Glutamatergic neuron (in vitro differentiated cells): ENCODE results near the gene MRPL28. TPM values are rescaled to one million over a fixed set of nuclear protein-coding genes. Genes with fewer than 3 reads are reported as not detected.
"Not testable (repeated sequence)": the region's sequence is repeated elsewhere in the genome, so short reads cannot be mapped to it uniquely, and the experiment has no call there.

Source experiments
- DNase-seq: peaks from one replicate; pipeline ENCODE4 v3.0.0; 2022
- H3K27ac Mint-ChIP-seq: one replicate; pipeline ENCODE4 v1.8.0; 2020; ENCODE audit warnings: mild to moderate bottlenecking, mixed read lengths, inconsistent platforms; ENCODE audit not compliant: unreplicated experiment
- H3K27me3 Mint-ChIP-seq: one replicate; pipeline ENCODE4 v1.8.0; 2020; ENCODE audit warnings: mild to moderate bottlenecking, moderate library complexity, mixed read lengths, inconsistent platforms; ENCODE audit not compliant: unreplicated experiment
- H3K36me3 Mint-ChIP-seq: one replicate; pipeline ENCODE4 v1.8.0; 2020; ENCODE audit warnings: mild to moderate bottlenecking, mixed read lengths, inconsistent platforms; ENCODE audit not compliant: unreplicated experiment
- H3K4me1 Mint-ChIP-seq: one replicate; pipeline ENCODE4 v1.8.0; 2020; ENCODE audit warnings: mild to moderate bottlenecking, low read depth, mixed read lengths, inconsistent platforms; ENCODE audit not compliant: unreplicated experiment
- H3K4me3 Mint-ChIP-seq: one replicate; pipeline ENCODE4 v1.8.0; 2020; ENCODE audit warnings: mild to moderate bottlenecking, mixed read lengths, inconsistent platforms; ENCODE audit not compliant: unreplicated experiment
- H3K9me3 Mint-ChIP-seq: one replicate; pipeline ENCODE4 v1.8.0; 2020; ENCODE audit warnings: mild to moderate bottlenecking, moderate library complexity, mixed read lengths, inconsistent platforms; ENCODE audit not compliant: unreplicated experiment
- CTCF ChIP-seq: fragments of 200-600 bp; sonication (generic); IDR thresholded peaks from one replicate; pipeline ENCODE4 v1.5.0; 2021; ENCODE audit not compliant: partially characterized antibody, unreplicated experiment
- total RNA-seq: library from RNA; stranded (reverse); fragmentation: NEBNext Ultra II Directional; extraction: Animal tissue kit (Norgen Biotek cat#: 25700); gene quantifications from one replicate; pipeline ENCODE4 v1.2.1, GENCODE V29; 2021; ENCODE audit not compliant: unreplicated experiment

The MRPL28 gene
- total RNA-seq, 1 donor from 2014 or later = 69.6 TPM

GRCh38 chr16:389352-389751 lies 19.0 kb upstream of the MRPL28 start:
- peaks cover 17% of the 10 kb centered on the region for H3K4me1 Mint-ChIP-seq
- TF ChIP-seq CTCF = no peak
- H3K9me3 Mint-ChIP-seq = peaks cover 2% of the 10 kb centered on the region
- H3K36me3 Mint-ChIP-seq = no peaks in the 10 kb centered on the region
- no peak for DNase-seq
- H3K27me3 Mint-ChIP-seq = no peaks in the 10 kb centered on the region
- no peak overlapping the region for H3K4me3 Mint-ChIP-seq
- H3K27ac Mint-ChIP-seq = no peak overlapping the region

GRCh38 chr16:387761-388666 lies 17.7 kb upstream of the MRPL28 start:
- H3K9me3 Mint-ChIP-seq, H3K27me3 Mint-ChIP-seq, DNase-seq, H3K36me3 Mint-ChIP-seq: not testable (repeated sequence)
- Mint-ChIP-seq H3K4me3 (peak overlapping the region; percentile 26), H3K4me1 (peaks cover 26% of the 10 kb centered on the region), H3K27ac (peak overlapping the region; percentile 13)

DNA sequence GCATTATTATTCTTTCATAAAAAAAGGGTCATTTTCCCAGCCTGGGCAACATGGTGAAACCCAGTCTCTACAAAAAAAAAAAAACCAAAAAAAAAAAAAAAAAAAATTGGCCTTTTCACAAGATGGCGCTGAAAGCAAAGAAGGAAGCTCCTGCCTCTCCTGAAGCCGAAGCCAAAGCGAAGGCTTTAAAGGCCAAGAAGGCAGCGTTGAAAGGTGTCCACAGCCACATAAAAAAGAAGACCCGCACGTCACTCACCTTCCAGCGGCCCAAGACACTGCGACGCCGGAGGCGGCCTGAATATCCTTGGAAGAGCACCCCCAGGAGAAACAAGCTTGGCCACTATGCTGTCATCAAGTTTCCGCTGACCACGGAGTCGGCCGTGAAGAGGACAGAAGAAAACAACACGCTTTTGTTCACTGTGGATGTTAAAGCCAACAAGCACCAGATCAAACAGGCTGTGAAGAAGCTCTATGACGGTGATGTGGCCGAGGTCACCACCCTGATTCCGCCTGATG lies 16.4 kb upstream of the MRPL28 start:
- no peak overlapping the region for H3K4me3 Mint-ChIP-seq
- H3K4me1 Mint-ChIP-seq = peaks cover 28% of the 10 kb centered on the region
- peak overlapping the region; percentile 39 for H3K27ac Mint-ChIP-seq
- DNase-seq = no peak
- H3K27me3 Mint-ChIP-seq = peaks cover 5% of the 10 kb centered on the region
- peaks cover 7% of the 10 kb centered on the region for H3K9me3 Mint-ChIP-seq
- no peak for TF ChIP-seq CTCF
- no peaks in the 10 kb centered on the region for H3K36me3 Mint-ChIP-seq

DNA sequence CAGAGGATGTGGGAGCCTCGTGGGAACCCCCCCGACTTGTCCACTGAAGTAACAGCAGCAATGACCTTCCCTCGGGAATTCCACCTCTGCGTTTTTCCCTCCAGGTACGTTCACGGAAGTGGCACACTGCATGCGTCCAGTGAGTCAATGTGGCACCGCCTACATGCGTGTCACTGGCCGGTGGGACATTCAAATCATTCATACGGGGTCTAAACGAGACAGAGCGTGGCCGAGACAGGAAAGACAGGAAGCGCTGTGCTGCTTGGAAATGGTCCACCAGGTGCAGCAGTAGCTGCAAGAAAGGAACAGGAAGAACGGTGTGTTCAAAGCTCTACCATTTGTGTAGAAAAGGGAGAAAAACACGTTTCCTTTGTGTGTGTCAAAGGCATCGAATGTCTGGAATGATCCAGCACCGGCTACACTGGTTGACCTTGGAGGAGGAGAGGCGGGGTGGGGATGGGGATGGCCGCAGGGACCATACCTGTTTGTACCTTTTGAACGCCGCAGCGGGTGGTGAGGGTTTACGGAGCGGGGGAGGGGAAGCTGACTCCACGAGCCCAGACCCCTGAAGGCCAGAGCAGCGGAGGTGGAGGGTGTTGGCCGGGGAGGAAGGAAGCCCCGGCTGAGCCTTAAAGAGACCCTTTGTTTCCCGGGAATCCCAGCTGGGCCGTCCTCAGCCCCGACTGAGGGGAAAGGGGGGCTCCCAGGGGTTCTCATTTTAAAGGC lies 13.2 kb upstream of the MRPL28 start:
- DNase-seq = no peak

More for the DNA sequence above, 13.2 kb upstream of the MRPL28 start:
- H3K4me3 Mint-ChIP-seq = peak overlapping the region; percentile 87
- peak overlapping the region; percentile 28 for H3K27ac Mint-ChIP-seq
- peaks cover 28% of the 10 kb centered on the region for H3K4me1 Mint-ChIP-seq
- H3K27me3 Mint-ChIP-seq = peaks cover 5% of the 10 kb centered on the region
- H3K9me3 Mint-ChIP-seq = peaks cover 8% of the 10 kb centered on the region
- H3K36me3 Mint-ChIP-seq = no peaks in the 10 kb centered on the region
- no peak for TF ChIP-seq CTCF
